ENCODE data around the gene ADAM10. TPM values are rescaled to one million over a fixed set of nuclear protein-coding genes. Genes with fewer than 3 reads are reported as not detected.
"Not testable (repeated sequence)": the region's sequence is repeated elsewhere in the genome, so short reads cannot be mapped to it uniquely, and the experiment has no call there.

Gene ADAM10
- total RNA-seq, 2 donors from 2014 or later, result 85.3 to 93.0 TPM

DNA sequence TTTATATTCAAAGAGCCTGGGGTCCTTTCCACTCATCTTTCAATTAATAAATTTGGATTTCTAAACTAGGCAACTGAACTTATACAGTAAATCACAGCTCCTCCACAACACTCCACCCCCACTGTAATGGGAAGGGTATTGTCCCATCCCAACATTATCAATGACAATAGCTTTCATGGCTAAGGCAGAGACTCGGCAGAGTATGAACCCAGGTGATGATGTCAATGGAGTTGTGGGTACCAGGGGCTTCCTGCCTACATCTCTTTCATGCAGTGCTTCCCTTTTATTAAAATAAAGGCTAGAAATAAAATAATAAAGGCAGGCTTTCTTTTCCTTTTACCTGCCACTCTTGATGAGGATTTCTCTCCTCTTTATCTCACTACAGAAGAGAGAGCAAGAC, 109.5 kb downstream of the ADAM10 start:
- no peak for ATAC-seq (replicated peaks)
- H3K4me1 Mint-ChIP-seq, result peaks cover 4% of the 10 kb centered on the region
- H3K9me3 Mint-ChIP-seq, result no peaks in the 10 kb centered on the region
- H3K27me3 Mint-ChIP-seq, result no peaks in the 10 kb centered on the region
- H3K27ac Mint-ChIP-seq, result peak overlapping the region; percentile 77
- H3K4me3 Mint-ChIP-seq, result no peak overlapping the region
- H3K36me3 Mint-ChIP-seq (ENCODE audit: low read depth), result peaks cover 90% of the 10 kb centered on the region

- no peaks in the 10 kb centered on the region for H3K27me3 Mint-ChIP-seq
- H3K9me3 Mint-ChIP-seq, result no peaks in the 10 kb centered on the region
- ATAC-seq (replicated peaks), result peak; percentile 34
- no peak overlapping the region for H3K4me3 Mint-ChIP-seq
- H3K36me3 Mint-ChIP-seq (ENCODE audit: low read depth), result peaks cover 90% of the 10 kb centered on the region
- H3K4me1 Mint-ChIP-seq, result peaks cover 4% of the 10 kb centered on the region
- peak overlapping the region; percentile 77 for H3K27ac Mint-ChIP-seq
Observed at GRCh38 chr15:58639002-58639756, 110.3 kb downstream of the ADAM10 start.

DNA sequence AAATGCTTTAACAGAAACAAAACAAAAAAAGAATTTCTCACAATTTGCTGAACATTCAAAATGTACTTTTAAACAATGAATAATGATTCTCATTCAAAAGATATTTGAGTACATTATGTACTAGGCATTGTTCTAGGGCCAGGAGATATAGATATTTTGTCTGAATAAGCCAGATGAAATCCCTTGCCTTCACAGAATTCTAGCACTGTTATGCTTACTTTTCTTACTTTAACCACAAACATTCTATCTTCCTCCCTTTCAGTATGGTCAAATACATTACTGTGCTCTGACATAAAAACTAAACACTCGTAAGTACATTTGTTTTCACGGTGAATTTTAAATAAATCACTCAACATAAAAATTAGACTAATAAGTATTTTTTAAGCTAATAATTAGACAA, 116.7 kb downstream of the ADAM10 start:
- Mint-ChIP-seq H3K27ac (no peak overlapping the region), H3K36me3 (ENCODE audit: low read depth) (peaks cover 52% of the 10 kb centered on the region), H3K4me3 (no peak overlapping the region), H3K4me1 (peaks cover 15% of the 10 kb centered on the region), H3K27me3 (no peaks in the 10 kb centered on the region), H3K9me3 (no peaks in the 10 kb centered on the region)
- no peak for ATAC-seq (replicated peaks)

DNA sequence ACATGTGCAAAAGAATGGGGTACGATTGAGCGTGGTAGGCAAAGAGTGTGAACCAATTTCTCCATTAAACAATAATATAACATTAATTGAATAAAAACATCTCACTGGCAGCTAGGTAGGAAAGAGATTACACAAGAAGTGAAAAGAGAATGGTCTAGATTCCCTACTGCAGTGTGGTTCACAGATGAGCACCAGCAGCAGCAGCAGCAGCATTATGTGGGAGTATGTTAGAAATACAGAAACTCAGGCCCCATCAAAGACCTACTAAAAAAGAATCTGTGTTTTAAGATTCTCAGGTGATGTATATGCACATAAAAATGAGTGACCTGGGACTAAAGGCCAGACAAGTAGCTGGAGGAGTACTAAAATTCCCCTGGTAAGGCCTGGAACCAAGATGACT, 118.2 kb downstream of the ADAM10 start:
- Mint-ChIP-seq H3K4me1 (peaks cover 29% of the 10 kb centered on the region), H3K27me3 (no peaks in the 10 kb centered on the region), H3K27ac (peak overlapping the region; percentile 51), H3K4me3 (peak overlapping the region; percentile 29), H3K36me3 (ENCODE audit: low read depth) (peaks cover 53% of the 10 kb centered on the region), H3K9me3 (no peaks in the 10 kb centered on the region)
- peak; percentile 79 for ATAC-seq (replicated peaks)

DNA sequence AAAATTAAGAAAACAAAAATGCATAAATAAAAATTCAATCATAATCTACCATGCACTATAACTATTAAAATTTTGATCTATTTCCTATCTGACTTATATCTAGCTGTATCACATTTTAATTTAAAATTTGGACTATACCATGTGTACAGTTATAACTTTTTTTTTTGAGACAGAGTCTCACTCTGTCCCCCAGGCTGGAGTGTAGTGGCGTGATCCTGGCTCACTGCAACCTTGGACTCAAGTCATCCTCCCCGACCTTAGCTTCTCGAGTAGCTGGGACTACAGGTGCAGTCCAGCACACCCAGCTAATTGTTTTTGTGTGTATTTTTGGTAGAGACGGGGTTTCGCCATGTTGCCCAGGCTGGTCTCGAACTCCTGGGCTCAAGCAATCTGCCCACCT, 119.9 kb downstream of the ADAM10 start:
- Mint-ChIP-seq H3K27me3 (no peaks in the 10 kb centered on the region), H3K4me3 (peak overlapping the region; percentile 87), H3K27ac (peak overlapping the region; percentile 100), H3K9me3 (no peaks in the 10 kb centered on the region), H3K36me3 (ENCODE audit: low read depth) (peaks cover 56% of the 10 kb centered on the region), H3K4me1 (peaks cover 31% of the 10 kb centered on the region)
- ATAC-seq (replicated peaks), result no peak

- peaks cover 34% of the 10 kb centered on the region for H3K4me1 Mint-ChIP-seq
Observed at GRCh38 chr15:58628206-58628947, 121.1 kb downstream of the ADAM10 start.

GRCh38 chr15:58627701-58628100, 121.8 kb downstream of the ADAM10 start:
- Mint-ChIP-seq H3K27ac (peak overlapping the region; percentile 100), H3K9me3 (no peaks in the 10 kb centered on the region), H3K4me3 (peak overlapping the region; percentile 87), H3K4me1 (peaks cover 41% of the 10 kb centered on the region), H3K36me3 (ENCODE audit: low read depth) (peaks cover 43% of the 10 kb centered on the region), H3K27me3 (no peaks in the 10 kb centered on the region)
- ATAC-seq (replicated peaks), result no peak

More at GRCh38 chr15:58628206-58628947, 121.1 kb downstream of the ADAM10 start:
- peak overlapping the region; percentile 100 for H3K27ac Mint-ChIP-seq
- peak overlapping the region; percentile 87 for H3K4me3 Mint-ChIP-seq
- peaks cover 44% of the 10 kb centered on the region for H3K36me3 Mint-ChIP-seq (ENCODE audit: low read depth)
- peak; percentile 63 for ATAC-seq (replicated peaks)
- no peaks in the 10 kb centered on the region for H3K27me3 Mint-ChIP-seq
- no peaks in the 10 kb centered on the region for H3K9me3 Mint-ChIP-seq

DNA sequence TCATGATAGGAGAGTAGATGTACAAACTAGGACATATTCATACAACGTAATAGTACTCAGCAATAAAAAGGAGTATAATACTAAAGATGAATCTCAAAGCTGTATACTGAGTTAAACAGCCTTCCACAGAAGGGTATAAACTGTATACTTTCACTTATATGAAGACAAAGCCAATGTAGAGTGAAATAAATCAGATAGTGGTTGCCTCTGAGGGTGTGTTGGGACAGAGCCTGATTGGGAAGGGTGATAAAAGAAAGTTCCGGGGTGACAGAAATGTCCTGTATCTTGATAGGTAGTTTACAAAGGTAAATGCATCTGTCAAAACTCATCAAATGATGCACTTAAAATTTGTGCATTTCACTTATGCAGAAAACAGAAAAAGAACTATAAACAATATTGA, 122.5 kb downstream of the ADAM10 start:
- H3K36me3 Mint-ChIP-seq (ENCODE audit: low read depth), result peaks cover 46% of the 10 kb centered on the region
- H3K4me1 Mint-ChIP-seq, result peaks cover 42% of the 10 kb centered on the region
- no peaks in the 10 kb centered on the region for H3K27me3 Mint-ChIP-seq
- peak overlapping the region; percentile 87 for H3K4me3 Mint-ChIP-seq
- H3K9me3 Mint-ChIP-seq, result no peaks in the 10 kb centered on the region
- peak overlapping the region; percentile 100 for H3K27ac Mint-ChIP-seq
- ATAC-seq (replicated peaks), result no peak

DNA sequence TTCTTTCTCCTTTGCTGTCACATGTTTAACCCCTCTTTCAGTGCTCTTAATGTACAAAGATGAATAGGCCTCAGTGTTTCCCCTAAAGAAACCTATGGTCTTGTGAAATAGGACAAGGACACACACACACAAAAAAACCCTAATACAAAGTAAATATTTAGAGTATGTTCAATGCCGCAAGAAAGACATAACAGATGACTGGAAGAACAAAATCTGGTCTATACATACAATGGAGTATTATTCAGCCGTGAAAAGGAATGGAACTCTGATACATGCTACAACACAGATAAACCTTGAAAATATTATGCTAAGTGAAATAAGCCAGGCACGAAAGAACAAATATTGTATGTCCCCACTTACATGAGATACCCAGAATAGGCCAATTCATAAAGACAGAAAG, 123.1 kb downstream of the ADAM10 start:
- Mint-ChIP-seq H3K9me3 (no peaks in the 10 kb centered on the region), H3K27ac (peak overlapping the region; percentile 100)

GRCh38 chr15:58622877-58623276, 126.6 kb downstream of the ADAM10 start:
- H3K9me3 Mint-ChIP-seq, result no peaks in the 10 kb centered on the region
- peaks cover 36% of the 10 kb centered on the region for H3K4me1 Mint-ChIP-seq
- no peak overlapping the region for H3K27ac Mint-ChIP-seq
- peaks cover 71% of the 10 kb centered on the region for H3K36me3 Mint-ChIP-seq (ENCODE audit: low read depth)
- ATAC-seq (replicated peaks), result no peak
- H3K4me3 Mint-ChIP-seq, result no peak overlapping the region
- no peaks in the 10 kb centered on the region for H3K27me3 Mint-ChIP-seq

More for the DNA sequence above, 123.1 kb downstream of the ADAM10 start:
- Mint-ChIP-seq H3K4me3 (peak overlapping the region; percentile 8), H3K4me1 (peaks cover 39% of the 10 kb centered on the region), H3K27me3 (no peaks in the 10 kb centered on the region), H3K36me3 (ENCODE audit: low read depth) (peaks cover 47% of the 10 kb centered on the region)
- no peak for ATAC-seq (replicated peaks)

DNA sequence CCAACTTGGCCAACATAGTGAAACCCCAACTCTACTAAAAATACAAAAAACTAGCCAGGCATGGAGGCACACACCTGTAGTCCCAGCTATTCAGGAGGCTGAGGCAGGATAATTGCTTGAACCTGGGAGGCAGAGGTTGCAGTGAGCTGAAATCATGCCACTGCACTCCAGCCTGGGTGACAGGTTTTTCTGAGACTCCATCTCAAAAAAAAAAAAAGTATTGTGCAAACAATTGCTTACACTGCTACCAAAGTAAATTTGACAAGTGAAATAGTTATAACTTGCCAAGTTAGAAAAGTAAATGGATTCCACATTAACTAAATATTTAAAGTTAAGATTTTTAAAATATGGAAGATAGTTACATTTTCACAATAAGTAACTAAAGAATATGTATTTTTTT, 129.2 kb downstream of the ADAM10 start:
- not testable (repeated sequence) for H3K27ac Mint-ChIP-seq; H3K27me3 Mint-ChIP-seq; H3K9me3 Mint-ChIP-seq; ATAC-seq (replicated peaks); H3K4me3 Mint-ChIP-seq
- peaks cover 33% of the 10 kb centered on the region for H3K4me1 Mint-ChIP-seq
- peaks cover 69% of the 10 kb centered on the region for H3K36me3 Mint-ChIP-seq (ENCODE audit: low read depth)

- H3K9me3 Mint-ChIP-seq, result peaks cover 4% of the 10 kb centered on the region
- H3K27me3 Mint-ChIP-seq, result no peaks in the 10 kb centered on the region
- no peak for ATAC-seq (replicated peaks)
Observed at GRCh38 chr15:58616171-58616570, 133.3 kb downstream of the ADAM10 start.

DNA sequence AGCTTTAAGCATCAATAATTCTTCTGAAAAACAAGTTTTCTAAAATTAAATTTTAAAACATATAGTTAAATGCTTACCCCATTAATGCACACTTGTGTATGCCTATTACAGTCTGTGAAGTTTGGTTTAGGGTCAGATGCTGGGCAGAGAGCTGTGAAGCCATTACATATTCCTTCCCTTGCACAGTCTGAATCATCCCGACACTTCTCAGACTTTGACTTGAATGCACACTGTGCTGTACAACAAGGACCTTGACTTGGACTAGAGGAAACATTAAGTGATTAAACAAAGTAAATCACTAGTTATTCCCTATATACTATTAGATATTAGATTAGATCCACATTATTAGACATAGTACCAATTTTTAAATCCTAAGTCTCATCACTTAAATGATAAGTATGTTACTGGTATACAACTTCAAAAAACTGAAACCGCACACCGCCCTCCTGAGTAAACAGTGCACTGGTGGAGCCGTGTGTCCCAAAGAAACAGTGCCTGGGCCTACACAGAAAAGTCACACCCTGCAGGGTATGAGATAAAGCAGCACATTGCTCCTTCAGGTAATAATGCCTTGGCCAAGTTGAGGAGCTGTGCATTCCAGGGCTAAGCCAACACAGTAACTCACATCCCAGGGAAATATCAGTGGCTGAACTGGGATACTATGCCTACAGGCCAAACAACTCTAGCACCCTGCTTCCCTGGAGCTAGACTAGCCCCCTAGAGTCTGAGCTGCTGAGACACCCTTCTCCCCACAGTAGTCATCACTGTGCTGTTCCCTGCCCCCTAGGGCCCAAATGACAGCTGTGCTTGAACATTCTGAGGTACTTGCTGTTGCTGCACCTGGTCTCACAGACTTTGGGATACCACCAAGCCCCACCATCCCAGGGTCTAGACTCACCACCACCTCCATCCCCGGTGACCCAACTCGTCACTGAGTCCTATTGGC, 137.5 kb downstream of the ADAM10 start:
- Mint-ChIP-seq H3K36me3 (ENCODE audit: low read depth) (peaks cover 78% of the 10 kb centered on the region), H3K4me1 (peaks cover 23% of the 10 kb centered on the region), H3K27ac (no peak overlapping the region), H3K27me3 (no peaks in the 10 kb centered on the region), H3K9me3 (peaks cover 4% of the 10 kb centered on the region), H3K4me3 (no peak overlapping the region)
- no peak for ATAC-seq (replicated peaks)

More at GRCh38 chr15:58616171-58616570, 133.3 kb downstream of the ADAM10 start:
- no peak overlapping the region for H3K27ac Mint-ChIP-seq
- H3K4me3 Mint-ChIP-seq, result no peak overlapping the region
- peaks cover 84% of the 10 kb centered on the region for H3K36me3 Mint-ChIP-seq (ENCODE audit: low read depth)
- H3K4me1 Mint-ChIP-seq, result peaks cover 22% of the 10 kb centered on the region

- Mint-ChIP-seq H3K27ac (peak overlapping the region; percentile 6), H3K9me3 (no peaks in the 10 kb centered on the region), H3K36me3 (ENCODE audit: low read depth) (peaks cover 71% of the 10 kb centered on the region), H3K4me3 (peak overlapping the region; percentile 43), H3K27me3 (no peaks in the 10 kb centered on the region), H3K4me1 (peaks cover 14% of the 10 kb centered on the region)
- ATAC-seq (replicated peaks), result no peak
Observed at GRCh38 chr15:58608711-58609110, 140.8 kb downstream of the ADAM10 start.

Data from activated T-helper 17 cell treated with anti-CD3 and anti-CD28 coated beads, Interleukin-2, amount 50 U/mL, for 72 hours (primary cell).